HG03196 (cell line): ENCODE measurements around the gene NTM.

Source experiments
- ATAC-seq: cut with Tn5 transposase; IDR thresholded peaks from one replicate; pipeline ENCODE4 v1.9.1; 2021; ENCODE audit not compliant: unreplicated experiment

The NTM gene

DNA sequence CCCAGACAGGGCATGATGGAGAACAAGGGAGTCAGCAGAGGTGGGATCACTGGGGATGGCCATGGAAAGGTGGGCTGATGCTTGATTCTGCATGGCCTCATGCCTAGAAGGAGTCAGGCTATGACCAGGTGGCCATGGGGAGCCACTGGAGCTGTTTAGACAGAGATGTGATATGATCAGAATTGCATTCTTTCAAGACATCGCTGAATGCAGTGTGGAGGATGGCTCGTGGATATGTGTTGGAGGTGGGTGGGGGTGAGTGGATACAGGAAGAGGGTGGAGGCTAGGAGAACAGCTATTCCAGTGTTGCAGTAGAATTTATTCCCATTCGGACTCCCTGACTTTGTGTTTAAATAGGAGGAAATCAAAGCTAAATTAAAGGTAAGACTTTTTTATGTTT is 841.1 kb downstream of the NTM start:
- ATAC-seq: no peak

DNA sequence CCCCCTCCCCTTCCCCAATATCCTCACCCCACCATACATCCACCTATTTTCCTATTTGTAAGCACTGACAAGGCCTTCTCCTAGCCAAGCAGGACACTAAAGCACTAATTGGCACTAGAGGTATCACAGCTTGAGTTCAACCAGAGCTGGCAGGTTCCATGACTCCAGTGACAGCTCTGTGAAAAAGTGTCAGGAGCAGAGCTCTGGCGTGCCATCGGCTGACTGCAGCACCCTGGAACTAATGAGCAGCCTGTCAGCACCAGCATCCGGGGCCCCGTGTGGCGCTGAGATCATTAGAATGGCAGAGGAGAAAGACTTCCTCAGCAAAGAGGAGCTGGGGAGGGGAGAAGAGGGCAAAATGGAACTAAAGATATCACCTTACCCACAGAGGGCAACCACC is 847.4 kb downstream of the NTM start:
- ATAC-seq: no peak

DNA sequence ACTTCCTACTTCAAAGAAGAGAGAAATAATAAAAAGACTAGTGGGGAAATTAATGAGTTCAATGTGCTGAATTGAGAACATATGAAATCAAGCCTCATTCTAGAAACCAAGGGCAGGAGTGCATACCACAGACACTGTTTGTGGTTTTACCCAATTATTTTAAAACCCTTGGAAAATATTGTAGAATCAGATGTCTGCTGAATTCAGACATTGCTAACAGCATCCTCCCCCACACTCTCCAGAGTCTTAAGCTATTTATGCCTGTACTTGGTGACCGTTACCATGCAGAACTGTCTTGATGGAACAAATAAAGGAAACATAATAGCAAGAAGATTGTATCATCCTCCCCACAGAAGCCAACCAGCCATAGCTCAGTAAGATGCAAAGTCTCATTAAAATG is 850.1 kb downstream of the NTM start:
- ATAC-seq: no peak

DNA sequence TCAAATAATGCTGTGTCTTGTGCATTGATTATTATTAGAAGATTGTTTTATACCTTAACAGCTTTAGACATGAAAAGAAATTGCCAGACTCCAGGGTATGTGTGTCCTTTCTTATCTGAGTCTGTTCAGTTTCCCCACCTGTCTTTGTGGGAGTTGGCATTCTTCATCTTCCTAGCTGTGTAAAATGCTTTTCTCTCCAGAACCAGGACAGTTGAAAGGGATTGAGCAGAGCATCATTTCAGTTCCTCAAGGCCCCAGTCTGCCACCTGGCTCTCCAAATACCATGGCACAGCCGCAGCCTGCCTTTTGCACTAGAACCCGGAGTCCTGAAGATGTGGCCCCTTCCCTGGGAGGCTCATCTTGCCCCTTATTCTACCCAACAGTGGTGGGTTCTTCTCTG is 851.9 kb downstream of the NTM start:
- no peak for ATAC-seq

DNA sequence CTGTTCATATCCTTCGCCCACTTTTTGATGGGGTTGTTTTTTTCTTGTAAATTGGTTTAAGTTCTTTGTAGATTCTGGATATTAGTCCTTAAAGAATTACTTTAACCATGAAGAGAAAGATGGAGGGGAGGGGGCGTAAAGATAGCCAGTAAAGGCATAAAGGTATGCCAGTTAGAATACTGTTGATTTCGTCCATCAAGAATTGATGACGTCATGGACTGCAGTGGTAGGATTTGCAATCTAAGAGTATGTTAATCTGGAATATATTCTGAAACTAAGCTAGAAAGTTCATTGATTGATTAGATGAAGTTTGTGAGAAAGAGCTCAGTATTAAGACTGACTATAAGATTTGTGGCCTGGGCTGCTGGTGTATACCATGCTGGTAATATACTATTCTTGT is 856.1 kb downstream of the NTM start:
- ATAC-seq: no peak

DNA sequence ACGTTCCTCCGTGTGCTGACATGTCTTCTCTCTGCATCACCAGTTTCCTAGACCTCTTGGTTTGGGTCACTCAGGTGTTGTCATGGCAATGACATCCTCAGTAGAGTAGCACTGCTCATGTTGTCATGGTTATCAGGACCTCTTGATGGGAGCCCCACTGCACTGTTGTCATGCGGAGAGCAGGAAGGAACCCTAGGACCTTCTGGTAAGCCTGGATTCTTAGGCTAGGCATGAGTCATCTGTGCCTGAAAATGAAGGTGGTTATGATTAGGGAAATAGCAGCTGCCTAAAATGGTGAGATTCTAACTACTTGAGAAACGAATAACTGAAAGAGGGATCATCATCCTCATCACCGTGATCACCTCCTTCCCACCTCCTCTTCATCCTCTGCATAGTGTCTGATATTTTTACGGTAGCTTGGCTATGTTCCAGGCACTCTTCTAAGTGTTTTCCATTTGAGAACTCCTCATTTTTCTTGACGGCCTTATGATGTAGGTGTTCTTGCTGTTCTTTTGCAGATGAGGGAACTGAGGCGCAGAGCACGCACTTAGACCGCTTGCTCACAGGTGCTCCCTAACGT is 858.4 kb downstream of the NTM start:
- ATAC-seq: no peak

DNA sequence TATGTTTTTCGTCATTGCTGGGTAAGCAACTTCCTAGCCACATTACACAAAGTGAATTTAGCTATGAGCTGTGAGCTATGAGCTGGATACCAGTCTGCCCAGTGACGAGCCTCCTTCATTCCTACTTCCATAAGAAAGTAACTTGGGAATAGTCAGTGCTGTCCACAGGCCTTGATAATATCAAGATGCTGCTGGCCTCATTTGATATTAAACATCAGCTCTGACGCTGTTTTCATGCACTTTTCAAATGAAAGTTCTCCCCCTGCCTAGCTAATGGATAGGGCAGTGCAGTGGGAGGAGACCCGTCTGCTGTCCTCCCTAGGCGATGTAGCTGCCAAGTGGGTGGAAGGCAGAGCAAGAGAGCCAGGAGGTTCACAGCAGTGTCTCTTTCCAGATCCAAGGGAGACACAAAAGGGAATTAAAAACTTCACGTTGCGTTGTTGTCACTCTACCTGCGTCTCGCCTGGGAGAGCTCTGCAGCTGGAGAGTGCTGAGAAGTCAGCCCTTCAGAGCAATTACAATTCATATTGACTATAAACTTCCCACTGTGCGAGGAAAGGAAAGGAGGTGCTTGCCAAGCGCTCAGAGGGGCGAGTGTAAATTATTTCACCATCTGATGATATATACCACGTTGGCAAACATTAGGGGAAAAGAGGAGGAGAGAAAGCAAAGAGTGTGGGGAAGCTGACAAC is 861.4 kb downstream of the NTM start:
- no peak for ATAC-seq

DNA sequence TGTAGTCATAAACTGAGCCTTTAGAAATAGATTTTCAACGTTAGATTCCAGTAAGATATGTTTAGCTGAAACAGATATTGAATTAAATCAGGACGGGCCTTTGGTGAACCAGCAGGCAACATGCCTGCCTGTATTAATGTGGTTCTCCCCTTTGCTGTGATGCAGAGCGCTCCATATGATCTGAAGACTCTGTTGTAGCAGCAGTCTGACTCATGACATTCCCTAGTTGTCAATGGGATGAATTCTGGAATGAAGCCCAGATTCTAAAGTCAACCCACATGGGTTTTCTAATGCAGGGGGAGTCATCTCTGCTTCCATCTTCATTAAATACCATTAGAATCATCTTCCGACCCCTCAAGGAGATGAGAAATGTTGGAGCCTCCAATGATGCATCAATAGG is 864.5 kb downstream of the NTM start:
- ATAC-seq: no peak

DNA sequence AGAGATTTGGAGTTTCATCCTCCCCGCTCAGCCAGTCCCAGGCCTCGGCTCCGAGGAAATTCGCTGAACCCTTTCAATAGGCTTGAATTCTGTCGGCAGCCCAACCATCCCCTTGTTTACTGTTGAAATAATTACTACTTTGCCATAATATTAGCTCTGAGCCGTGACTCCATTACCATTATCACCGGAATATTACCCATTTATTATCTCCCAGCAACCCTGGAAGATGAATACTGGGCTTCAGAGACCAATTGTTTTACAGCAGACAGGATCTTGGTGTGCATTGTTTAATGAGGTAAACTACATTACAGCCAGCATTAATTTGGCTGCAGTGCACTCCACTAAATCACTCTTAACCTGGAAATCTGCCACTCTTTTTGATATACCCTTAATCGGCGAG is 867.4 kb downstream of the NTM start:
- ATAC-seq: no peak

DNA sequence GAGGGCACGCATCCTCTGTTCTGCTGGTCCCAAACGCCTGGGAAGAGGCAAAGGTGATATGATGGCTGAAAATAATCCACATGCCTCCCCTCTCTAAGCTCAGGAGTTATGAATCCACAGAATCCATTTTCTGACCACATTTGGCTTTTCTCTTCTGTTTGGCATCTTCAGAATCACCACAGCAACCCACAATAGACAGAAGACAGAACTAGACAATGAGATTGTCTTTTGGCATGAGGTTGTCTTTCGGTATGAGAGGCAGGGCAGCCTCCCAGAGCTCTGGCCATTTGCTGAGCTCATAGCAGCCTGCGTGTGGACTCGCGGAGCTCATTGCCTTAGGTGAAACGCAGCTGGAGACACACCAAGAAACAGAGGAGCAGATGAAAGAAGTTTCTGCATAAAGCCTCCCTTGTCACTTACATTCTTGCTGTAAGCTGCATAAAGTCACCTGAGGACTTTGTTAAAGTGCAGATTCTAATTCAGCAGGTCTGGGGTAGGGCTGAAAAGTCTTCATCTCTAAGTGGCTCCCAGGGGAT is 868.0 kb downstream of the NTM start:
- ATAC-seq: no peak

DNA sequence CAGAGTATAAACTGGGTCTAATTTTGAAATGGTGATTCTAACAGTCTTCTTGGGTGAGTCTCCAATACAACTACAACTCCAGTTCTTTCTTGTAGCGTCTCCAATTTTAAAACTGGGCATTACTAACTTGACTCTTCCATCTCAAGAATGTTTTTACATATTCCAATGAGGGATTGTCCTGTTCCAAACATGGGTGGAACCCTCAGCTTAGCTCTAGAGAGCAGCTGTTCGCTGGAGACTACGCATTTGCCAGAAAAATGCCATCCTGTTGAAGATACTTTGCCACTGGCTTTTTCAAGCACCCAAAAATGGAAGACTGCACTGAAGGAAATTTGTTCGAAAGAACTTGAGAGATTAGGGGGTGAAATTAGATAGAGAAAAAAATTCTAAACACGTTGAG is 870.0 kb downstream of the NTM start:
- no peak for ATAC-seq

DNA sequence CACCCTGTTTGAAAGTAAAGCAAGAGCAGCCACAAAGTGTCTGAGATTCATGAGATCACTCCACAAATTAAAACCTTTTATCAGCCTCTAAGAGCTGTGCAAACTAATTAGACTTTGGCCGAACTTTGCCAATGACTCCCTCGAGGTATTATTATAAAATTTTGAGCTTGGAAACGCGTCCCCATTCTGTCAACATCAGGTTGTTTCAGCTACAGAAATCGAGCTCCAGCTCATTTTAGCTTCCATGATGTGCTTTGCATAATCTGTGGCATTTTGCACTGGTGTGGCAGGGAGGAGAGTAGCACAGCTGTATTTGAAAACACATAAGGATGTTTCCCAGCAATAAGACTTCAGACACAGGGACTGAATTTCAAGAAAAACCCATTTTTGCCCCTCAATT is 872.2 kb downstream of the NTM start:
- no peak for ATAC-seq

DNA sequence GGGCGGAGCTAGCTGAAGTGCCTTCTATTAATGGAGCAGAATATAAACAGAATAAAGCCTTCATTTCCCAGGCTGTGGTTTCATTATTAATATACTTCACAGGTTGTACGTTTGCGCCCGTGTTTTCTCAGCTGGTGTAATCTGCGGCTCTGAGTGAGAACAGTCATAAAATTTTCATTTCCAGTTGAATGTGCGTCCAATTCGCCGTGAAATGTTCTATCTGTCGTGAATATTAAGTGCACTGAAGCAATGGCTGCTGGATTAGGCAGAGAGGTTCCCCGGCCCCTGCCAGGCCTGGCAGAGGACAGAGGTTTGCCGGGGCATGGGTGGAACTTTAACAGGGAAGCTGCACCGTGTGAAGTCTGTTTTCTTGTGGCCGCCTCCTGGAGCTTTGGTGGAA is 874.4 kb downstream of the NTM start:
- no peak for ATAC-seq

DNA sequence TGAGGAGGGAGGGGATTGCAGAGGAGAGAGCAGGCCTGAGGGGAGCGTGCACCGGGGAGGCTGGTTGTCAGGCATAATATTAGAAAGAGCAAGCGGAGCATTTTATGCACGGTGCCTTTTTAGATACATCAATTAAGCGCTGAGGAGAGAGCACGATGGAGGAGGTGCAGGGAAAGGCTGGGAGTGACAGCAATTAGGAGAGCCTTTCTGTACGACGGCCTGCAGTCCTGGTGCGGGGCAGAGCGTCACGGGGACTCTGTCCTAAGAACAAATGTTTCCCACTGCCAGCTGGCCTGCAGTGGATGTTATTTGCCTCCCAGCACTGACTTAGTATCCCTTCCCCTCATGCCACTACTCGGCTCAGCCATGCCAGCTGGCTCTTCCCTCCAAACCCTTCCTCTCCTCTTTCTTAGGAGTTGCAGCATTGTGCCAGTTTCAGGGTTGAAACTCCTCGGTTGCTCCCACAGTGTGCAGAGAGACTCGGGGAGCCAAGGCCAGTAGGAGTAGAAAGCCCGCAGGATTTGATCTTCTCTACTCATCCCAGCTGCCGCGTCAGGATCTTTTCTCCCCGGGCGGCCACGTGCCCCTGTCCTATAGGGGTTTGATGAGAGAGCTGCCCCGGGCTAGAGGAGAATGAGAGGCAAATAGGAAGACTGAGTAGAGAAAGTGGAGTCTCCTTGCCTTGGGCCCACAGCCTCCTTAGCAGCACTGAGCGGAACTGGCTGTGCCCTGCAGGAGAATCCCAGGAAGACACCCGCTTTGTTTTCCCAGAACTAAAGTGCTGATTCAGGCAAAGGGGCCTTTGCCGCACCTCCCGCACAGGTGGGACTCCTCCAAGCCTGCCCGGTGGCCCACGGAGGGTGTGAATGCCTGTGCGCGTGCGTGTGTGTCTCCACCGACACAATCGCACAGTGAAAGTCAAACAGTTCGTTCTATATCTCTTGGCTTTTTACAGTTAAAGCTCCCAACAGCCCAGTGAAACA is 875.3 kb downstream of the NTM start:
- no peak for ATAC-seq

DNA sequence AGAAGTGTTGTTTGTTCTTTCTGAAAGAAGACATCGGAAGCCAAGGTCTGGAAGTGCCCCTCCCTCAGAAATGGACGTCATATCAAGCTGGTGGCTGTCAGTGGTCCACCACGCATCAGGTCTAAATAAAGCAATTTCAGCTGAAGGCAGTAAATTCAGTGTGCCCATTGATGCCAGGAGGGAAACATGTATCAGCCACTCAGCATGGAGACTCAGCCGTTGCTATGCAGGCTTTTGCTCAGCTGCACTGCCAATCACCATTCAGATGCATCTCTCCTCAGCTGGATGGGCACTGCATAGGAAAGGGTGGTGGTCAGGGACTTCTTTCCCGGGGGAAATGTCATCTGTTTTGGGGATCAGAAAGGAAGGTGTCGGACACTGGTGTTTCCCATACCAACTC is 878.2 kb downstream of the NTM start:
- no peak for ATAC-seq

DNA sequence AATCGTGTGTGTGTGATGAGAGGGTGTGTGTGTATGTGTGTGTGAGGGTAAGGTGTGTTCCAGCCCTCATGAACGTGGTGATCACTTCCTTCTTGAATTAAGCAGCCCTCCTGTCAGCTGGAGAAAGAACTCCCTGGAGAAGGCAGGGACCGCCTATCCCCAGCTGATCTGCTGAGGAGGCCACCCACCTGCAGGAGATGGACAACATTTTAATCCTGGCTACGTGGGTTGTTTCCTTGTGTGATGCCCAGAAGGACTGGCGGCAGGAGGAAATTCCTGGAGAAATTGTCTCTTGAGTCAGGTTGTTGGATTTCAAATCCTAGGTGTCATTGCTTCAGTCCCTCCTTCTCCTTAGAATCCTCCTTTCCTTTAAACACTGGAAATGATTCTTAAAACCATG is 878.8 kb downstream of the NTM start:
- ATAC-seq: no peak

DNA sequence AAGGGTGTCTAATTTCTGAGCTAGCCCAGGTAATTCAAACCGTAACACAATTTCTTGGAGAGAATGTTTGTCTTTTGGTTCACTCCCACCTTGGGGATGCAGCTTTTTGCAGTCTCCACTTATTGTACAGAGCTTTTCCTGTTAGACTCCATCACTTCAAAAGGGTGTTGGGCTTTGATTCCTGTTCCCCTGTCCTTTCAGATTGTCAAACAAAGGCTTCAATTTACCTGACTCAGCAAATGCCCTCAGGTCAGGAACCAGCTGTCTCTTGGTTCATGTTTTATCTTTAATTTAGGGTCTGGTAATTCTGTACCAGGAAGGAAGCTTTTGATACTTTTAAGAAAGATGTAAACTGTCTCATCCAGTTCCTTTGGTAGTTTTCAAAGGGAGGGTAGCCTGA is 880.6 kb downstream of the NTM start:
- no peak for ATAC-seq

DNA sequence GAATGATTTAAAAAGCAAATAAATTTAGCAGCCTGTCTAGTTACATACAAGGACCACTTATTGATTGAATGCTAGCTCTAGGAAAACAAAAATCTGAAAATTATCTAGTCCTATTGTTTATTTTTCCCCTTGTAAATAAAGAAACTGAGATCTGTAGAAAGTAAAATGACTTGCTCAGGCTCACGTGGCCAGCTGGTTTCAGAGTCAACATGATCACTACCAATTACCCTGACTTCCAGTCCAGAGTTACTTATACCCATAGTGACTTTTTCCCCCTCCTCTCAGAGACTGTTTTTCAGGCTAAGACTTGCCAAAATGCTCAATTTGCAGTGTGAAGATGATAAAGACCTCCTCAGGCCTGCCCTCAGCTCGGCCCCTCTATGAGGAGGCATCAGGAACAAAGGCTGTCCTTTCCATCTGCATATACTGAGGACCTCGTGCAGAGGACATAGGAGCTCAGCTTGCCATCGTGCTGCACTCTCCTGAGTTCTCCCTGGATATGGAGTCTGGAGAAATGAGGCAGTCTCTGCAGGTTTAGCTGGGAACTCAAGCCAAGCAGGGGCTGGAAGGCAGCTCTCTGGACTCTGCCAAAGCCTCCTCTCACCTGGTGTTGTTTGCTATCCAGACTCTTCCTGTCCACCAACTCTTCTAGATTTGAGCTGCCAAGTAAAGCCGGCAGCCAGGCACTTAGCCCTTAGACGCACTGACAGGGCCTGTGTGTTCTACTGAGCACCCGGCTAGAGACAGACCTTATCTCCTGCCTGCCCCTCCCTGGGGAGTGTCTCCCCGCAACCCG is 883.3 kb downstream of the NTM start:
- no peak for ATAC-seq

DNA sequence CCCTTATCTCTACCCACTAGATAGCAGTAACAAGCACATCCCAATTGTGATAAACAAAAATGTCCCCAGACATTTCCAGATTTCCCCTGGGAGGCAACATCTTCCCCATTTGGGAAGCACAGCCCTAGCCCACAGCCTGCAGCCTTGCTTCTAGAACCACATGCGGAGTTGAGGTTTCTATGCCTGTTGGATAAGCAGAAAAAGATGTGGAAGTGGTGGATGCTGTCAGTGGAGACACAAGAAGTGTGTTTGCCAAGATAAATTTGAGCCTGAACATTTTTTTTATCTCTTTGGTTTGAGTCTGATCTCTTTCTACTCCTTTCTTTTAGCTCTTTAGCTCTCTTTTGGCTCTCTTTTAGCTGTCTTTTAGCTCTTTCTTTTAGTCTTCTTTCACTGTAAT is 884.5 kb downstream of the NTM start:
- ATAC-seq: no peak

DNA sequence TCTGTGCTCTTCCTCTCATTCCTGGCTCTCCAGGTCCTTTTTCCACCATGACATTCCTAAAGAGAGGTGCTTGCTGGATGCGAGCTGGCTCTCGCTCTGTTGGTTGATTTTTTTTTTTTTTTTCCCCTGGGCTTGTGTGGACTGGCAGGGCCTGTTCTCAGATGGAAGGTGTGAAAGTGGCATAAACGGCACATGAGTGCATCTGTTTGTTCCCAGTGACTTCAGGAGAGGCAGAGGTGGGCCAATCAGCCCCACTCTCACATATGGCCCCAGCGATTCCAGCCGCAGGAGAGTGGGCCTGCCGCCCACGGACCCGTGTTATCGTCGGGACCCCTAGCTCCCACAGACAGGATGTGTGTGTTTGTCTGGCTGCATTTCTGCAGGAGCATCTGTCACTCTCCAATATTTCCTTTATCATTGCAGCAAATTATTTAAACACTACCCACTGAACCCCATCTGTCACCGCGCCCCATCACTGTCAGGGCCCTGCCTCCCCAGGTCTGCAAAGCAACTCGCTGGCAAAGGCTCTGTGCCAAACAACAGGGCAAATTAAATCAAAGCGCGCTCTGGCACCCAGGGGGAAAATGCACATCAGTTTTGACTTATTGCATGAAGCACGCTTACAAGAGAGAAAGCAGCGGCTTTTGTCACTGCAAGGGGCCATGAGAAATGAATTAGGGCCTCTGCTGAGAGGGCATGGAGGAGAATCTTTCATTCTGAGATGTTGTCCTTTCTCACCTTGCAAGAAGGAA is 886.3 kb downstream of the NTM start:
- no peak for ATAC-seq
